Measurements from ENCODE around the gene NFIB.

GRCh38 chr9:14092344-14092743 is 221.6 kb downstream of the NFIB start:
- TF ChIP-seq EZH2phosphoT487 (IDR thresholded peaks at IDR 0.05; ENCODE audit: low read depth, severe bottlenecking, unreplicated experiment) = no peak
- no peak for TF ChIP-seq CTCF (IDR thresholded peaks at IDR 0.05; ENCODE audit: poor library complexity)
- TF ChIP-seq EZH2 (IDR thresholded peaks at IDR 0.05; ENCODE audit: borderline replicate concordance) = no peak

All from hepatocyte (in vitro differentiated cells).